ENCODE results near the gene SH2D3C. TPM values are rescaled to one million over a fixed set of nuclear protein-coding genes. Genes with fewer than 3 reads are reported as not detected.

Gene SH2D3C
- total and polyA plus RNA-seq, 9 donors: 1.9 to 17.0 (median 4.6) TPM

DNA sequence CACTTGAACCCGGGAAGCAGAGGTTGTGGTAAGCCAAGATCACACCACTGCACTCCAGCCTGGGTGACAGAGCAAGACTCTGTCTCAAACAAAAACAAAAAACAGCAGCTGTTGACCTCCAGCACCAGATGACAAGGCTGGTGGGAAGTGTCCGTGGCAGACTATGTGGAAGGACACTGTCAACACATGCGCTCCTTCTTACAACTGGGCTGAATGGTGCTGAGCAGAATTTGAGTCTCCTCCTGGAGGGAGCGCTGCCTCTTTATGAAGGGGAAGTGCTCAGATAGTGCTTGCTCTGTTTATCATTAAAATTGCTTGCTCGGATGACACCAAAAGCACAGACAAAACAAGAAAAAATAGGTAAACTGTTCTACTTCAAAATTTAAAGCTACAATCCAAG, 80.9 kb downstream of the SH2D3C start:
- Histone ChIP-seq H3K36me3 (no peaks in the 10 kb centered on the region), H3K27ac (no peak overlapping the region), H3K9me3 (no peaks in the 10 kb centered on the region), H3K27me3 (no peaks in the 10 kb centered on the region), H3K4me3 (no peak overlapping the region), H3K4me1 (ENCODE audit: insufficient read depth) (peaks cover 4% of the 10 kb centered on the region)
- intact Hi-C loops (cut with DNase I): no loop called here
- no peak for DNase-seq
- TF ChIP-seq POLR2A (IDR thresholded peaks at IDR 0.05) (no peak), EP300 (IDR thresholded peaks at IDR 0.05) (no peak)
- TF ChIP-seq, protein P1, sequence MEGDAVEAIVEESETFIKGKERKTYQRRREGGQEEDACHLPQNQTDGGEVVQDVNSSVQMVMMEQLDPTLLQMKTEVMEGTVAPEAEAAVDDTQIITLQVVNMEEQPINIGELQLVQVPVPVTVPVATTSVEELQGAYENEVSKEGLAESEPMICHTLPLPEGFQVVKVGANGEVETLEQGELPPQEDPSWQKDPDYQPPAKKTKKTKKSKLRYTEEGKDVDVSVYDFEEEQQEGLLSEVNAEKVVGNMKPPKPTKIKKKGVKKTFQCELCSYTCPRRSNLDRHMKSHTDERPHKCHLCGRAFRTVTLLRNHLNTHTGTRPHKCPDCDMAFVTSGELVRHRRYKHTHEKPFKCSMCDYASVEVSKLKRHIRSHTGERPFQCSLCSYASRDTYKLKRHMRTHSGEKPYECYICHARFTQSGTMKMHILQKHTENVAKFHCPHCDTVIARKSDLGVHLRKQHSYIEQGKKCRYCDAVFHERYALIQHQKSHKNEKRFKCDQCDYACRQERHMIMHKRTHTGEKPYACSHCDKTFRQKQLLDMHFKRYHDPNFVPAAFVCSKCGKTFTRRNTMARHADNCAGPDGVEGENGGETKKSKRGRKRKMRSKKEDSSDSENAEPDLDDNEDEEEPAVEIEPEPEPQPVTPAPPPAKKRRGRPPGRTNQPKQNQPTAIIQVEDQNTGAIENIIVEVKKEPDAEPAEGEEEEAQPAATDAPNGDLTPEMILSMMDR (IDR thresholded peaks at IDR 0.05): no peak
- 45 to 65% (median 53%) methylated on average over 5 of the region's 5 CpGs for WGBS, 3 donors

DNA sequence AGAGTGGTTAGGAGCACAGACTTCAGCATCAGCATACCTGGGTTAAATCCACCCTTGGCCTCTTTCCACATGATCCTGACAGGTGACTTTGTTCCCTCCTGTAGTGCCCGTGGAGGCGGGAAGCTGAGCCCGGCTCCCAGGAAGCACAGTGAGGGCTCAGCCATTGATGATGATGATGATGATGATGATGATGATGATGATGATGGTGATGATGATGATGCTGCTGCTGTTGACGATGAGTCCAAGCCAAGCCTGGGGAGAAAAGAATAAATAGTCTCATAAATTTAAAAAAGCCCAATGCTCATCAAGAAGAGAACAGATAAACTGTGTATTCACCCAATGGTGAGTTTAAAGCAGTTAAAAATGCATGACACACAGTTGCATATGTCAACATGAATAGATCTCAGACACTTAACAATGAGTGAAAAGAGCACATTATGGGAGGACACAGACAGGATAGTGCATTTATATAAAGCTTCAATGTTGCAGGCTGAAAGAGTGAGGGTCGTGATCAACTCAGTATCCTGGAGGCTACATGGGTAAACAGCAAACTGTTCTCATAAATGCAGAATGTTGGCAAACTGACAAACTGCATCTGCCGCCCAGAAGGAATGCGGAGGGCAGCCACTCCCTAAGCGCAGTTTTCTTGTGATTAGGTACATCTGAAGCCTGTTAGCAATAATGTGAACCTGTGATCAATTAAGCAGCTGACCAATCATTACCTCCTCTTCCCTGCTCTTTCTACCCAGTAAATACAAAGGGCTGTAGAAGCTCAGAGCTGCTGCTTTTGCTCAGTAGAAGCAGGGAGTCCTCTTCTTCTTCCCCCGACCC, 83.4 kb downstream of the SH2D3C start:
- Histone ChIP-seq H3K4me3 (no peak overlapping the region), H3K27ac (peak overlapping the region in 1 of 2 donors; percentile 21), H3K27me3 (no peaks in the 10 kb centered on the region), H3K36me3 (no peaks in the 10 kb centered on the region), H3K9me3 (no peaks in the 10 kb centered on the region), H3K4me1 (ENCODE audit: insufficient read depth) (peaks cover 4% of the 10 kb centered on the region)
- TF ChIP-seq EP300 (IDR thresholded peaks at IDR 0.05) (no peak), POLR2A (IDR thresholded peaks at IDR 0.05) (no peak)
- TF ChIP-seq, protein P1 (IDR thresholded peaks at IDR 0.05): no peak
- 43 to 49% (median 44%) methylated on average over 9 of the region's 9 CpGs for WGBS, 3 donors
- no peak for DNase-seq
- intact Hi-C loops (cut with DNase I): no loop called here

DNA sequence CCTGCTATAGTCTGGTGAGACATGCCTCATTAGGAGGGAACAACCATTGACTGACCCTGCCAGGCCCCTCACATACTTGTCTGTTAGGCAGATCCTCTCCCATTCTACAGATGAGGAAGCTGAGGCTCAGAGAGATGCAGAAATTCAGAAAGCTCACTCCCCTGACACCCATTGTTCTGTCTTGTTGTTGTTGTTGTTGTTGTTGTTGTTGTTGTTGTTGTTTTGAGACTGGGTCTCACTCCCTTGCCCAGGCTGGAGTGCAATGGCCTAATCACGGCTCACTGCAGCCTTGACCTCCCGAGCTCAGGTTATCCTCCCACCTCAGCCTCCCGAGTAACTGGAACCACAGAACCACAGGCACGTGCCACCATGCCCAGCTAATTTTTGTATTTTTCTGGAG, 84.8 kb downstream of the SH2D3C start:
- intact Hi-C loops (cut with DNase I): no loop called here

DNA sequence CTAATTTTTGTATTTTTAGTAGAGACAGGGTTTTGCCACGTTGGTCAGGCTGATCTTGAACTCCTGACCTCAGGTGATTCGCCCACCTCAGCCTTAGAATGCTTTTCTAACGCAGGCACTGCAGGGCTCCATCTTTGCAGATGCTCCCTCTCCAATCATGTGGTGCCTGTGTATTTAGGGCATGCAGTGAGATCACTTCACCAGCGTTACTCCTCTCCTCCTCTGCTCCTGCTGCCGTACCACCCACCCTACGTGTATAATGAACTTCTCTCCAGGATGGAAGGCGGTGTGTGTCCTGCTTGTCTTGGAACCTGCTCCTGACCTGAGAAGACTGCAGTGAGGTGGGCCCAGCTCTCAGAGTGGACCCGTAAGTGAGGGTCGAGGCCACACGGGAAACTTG, 85.3 kb downstream of the SH2D3C start:
- TF ChIP-seq, protein P1 (IDR thresholded peaks at IDR 0.05): no peak
- TF ChIP-seq POLR2A (IDR thresholded peaks at IDR 0.05) (no peak), EP300 (IDR thresholded peaks at IDR 0.05) (no peak)
- WGBS, 3 donors: 87 to 90% (median 88%) methylated on average over 10 of the region's 10 CpGs
- Histone ChIP-seq H3K27me3 (no peaks in the 10 kb centered on the region), H3K36me3 (no peaks in the 10 kb centered on the region), H3K9me3 (no peaks in the 10 kb centered on the region), H3K27ac (no peak overlapping the region), H3K4me1 (ENCODE audit: insufficient read depth) (peaks cover 1% of the 10 kb centered on the region), H3K4me3 (no peak overlapping the region)
- intact Hi-C loops (cut with DNase I): no loop called here
- DNase-seq: no peak

More for the DNA sequence above, 84.8 kb downstream of the SH2D3C start:
- Histone ChIP-seq H3K4me3 (no peak overlapping the region), H3K27ac (no peak overlapping the region), H3K4me1 (ENCODE audit: insufficient read depth) (peaks cover 4% of the 10 kb centered on the region), H3K36me3 (no peaks in the 10 kb centered on the region), H3K9me3 (no peaks in the 10 kb centered on the region), H3K27me3 (no peaks in the 10 kb centered on the region)
- WGBS, 3 donors: 52 to 72% (median 53%) methylated on average over 4 of the region's 4 CpGs
- no peak for DNase-seq
- TF ChIP-seq, protein P1 (IDR thresholded peaks at IDR 0.05): no peak
- TF ChIP-seq EP300 (IDR thresholded peaks at IDR 0.05) (no peak), POLR2A (IDR thresholded peaks at IDR 0.05) (no peak)
